MCF 10A (cell line): ENCODE data around the gene TSC22D1. TPM values are rescaled to one million over a fixed set of nuclear protein-coding genes. Genes with fewer than 3 reads are reported as not detected.

ENCODE experiments used
- Bru-seq: library from RNA; stranded (reverse); fragments of 400-500 nt; gene quantifications from one replicate; lab custom pipeline; 2021; lab: Mats Ljungman, UMichigan
- BruChase-seq, 2 experiments: library from RNA; stranded (reverse); fragments of 400-500 nt; gene quantifications; one replicate each; lab custom pipeline; 2021; lab: Mats Ljungman, UMichigan
- BruUV-seq: library from RNA; stranded (reverse); fragments of 400-500 nt; replicated peaks from 2 replicates; lab custom pipeline; 2021; lab: Mats Ljungman, UMichigan
- CTCF ChIA-PET: fragments of 300-600 bp; sonication (Branson Sonifier 250); formaldehyde crosslinking; extraction: SDS; loops from one replicate; lab custom pipeline; 2021; ENCODE audit warnings: antibody characterized with exemption, inconsistent platforms; lab: Yijun Ruan, JAX
- POLR2A ChIA-PET: fragments of 300-600, 350-650 bp; sonication (Branson Sonifier 250); formaldehyde crosslinking; extraction: SDS; loops from one replicate; lab custom pipeline; 2020; ENCODE audit warnings: antibody characterized with exemption, inconsistent platforms; lab: Yijun Ruan, JAX
- DNase-seq: peaks from one replicate; pipeline ENCODE4 v3.0.0-alpha.2; 2018; ENCODE audit not compliant: unreplicated experiment
- H3K27ac Mint-ChIP-seq: one replicate; pipeline ENCODE4 v1.8.0; 2022; ENCODE audit warnings: mild to moderate bottlenecking, low read depth, mixed read lengths; ENCODE audit not compliant: unreplicated experiment
- H3K27me3 Mint-ChIP-seq: one replicate; pipeline ENCODE4 v1.8.0; 2022; ENCODE audit warnings: mixed read lengths; ENCODE audit not compliant: insufficient read depth, unreplicated experiment
- H3K36me3 Mint-ChIP-seq: one replicate; pipeline ENCODE4 v1.8.0; 2022; ENCODE audit warnings: mild to moderate bottlenecking, moderate library complexity, mixed read lengths; ENCODE audit not compliant: insufficient read depth, unreplicated experiment
- H3K4me1 Mint-ChIP-seq: one replicate; pipeline ENCODE4 v1.8.0; 2022; ENCODE audit warnings: mixed read lengths; ENCODE audit not compliant: insufficient read depth, unreplicated experiment
- H3K4me3 Mint-ChIP-seq: one replicate; pipeline ENCODE4 v1.8.0; 2022; ENCODE audit warnings: mild to moderate bottlenecking, moderate library complexity, mixed read lengths; ENCODE audit not compliant: unreplicated experiment
- H3K9me3 Mint-ChIP-seq: one replicate; pipeline ENCODE4 v1.8.0; 2022; ENCODE audit warnings: mixed read lengths; ENCODE audit not compliant: unreplicated experiment
- CTCF ChIP-seq: fragments of 200-600 bp; IDR thresholded peaks from one replicate; pipeline ENCODE4 v1.8.0; 2022; ENCODE audit warnings: antibody characterized with exemption, mild to moderate bottlenecking; ENCODE audit not compliant: unreplicated experiment
- intact Hi-C: fragments of 100-400 bp; cut with micrococcal nuclease; formaldehyde crosslinking; loops from 2 replicates; pipeline ENCODE4 v1.14.1; 2022
- long read RNA-seq: library from polyadenylated mRNA; stranded (forward); transcript quantifications from one replicate; pipeline ENCODE4 v2.0.0, GENCODE V29; 2022
- total RNA-seq: library from RNA; stranded (reverse); gene quantifications from 2 replicates; pipeline ENCODE4 v1.2.3, GENCODE V29; 2022

Gene TSC22D1
- total RNA-seq (153 and 162 TPM in 2 replicates), Bru-seq, nascent RNA (percentile 83 among the genes with signal in this experiment), BruChase-seq, experiment 1, labeled RNA remaining after a 6-hour chase (percentile 74 among the genes with signal in this experiment), BruChase-seq, experiment 2, labeled RNA remaining after a 2-hour chase (percentile 93 among the genes with signal in this experiment)
- long read RNA-seq, full-length matches to known transcripts, result 909 of 933 reads
- long read RNA-seq, partial matches to known transcripts, result 0 of 933 reads
- long read RNA-seq, other reads (novel, unspliced or antisense), result 24 of 933 reads

GRCh38 chr13:44575741-44576350 lies at the start of gene TSC22D1:
TSC22D1 (minus strand) TSS chr13:44576330; CDS start chr13:44576074, 256 bp downstream.
- Mint-ChIP-seq H3K4me3 (peak within 1 kb of the TSS; percentile 88), H3K36me3 (peaks cover 7% of the 10 kb centered on the region), H3K9me3 (no peaks in the 10 kb centered on the region), H3K4me1 (peaks cover 41% of the 10 kb centered on the region), H3K27ac (peak within 1 kb of the TSS; percentile 89), H3K27me3 (no peaks in the 10 kb centered on the region)
- no peak for TF ChIP-seq CTCF
- no TSS peak for BruUV-seq
- CTCF ChIA-PET, result interaction anchor here (0.6 to 1.3 kb wide), 6 partner anchors 53 to 435 kb away, joined by 3 to 5 read pairs (median 4); no protein-coding TSS in a partner anchor
- intact Hi-C loops, result loop anchor here (2.0 to 5.0 kb wide), 6 partner anchors 93 to 396 kb away; no protein-coding TSS in a partner anchor
- POLR2A ChIA-PET, result interaction anchor here (0.6 to 3.5 kb wide), 9 partner anchors 9 to 295 kb away, joined by 3 to 16 read pairs (median 4); no protein-coding TSS in a partner anchor
- DNase-seq, result peak; percentile 38

GRCh38 chr13:44622708-44623107 lies 46.6 kb upstream of the TSC22D1 start:
- H3K27me3 Mint-ChIP-seq, result no peaks in the 10 kb centered on the region
- intact Hi-C loops, result no loop called here
- ChIA-PET CTCF (interaction anchor here (0.6 kb wide), 1 partner anchor 29 kb away, joined by 3 read pairs; no protein-coding TSS in a partner anchor), POLR2A (interaction anchor here (0.6 kb wide), 1 partner anchor 194 kb away, joined by 3 read pairs; no protein-coding TSS in a partner anchor)
- no peaks in the 10 kb centered on the region for H3K9me3 Mint-ChIP-seq
- H3K4me3 Mint-ChIP-seq, result no peak overlapping the region
- no TSS peak for BruUV-seq
- H3K27ac Mint-ChIP-seq, result no peak overlapping the region
- no peaks in the 10 kb centered on the region for H3K4me1 Mint-ChIP-seq
- no peak for TF ChIP-seq CTCF
- DNase-seq, result no peak
- H3K36me3 Mint-ChIP-seq, result no peaks in the 10 kb centered on the region

GRCh38 chr13:44622261-44622660 lies 46.1 kb upstream of the TSC22D1 start:
- no TSS peak for BruUV-seq
- ChIA-PET CTCF (no interaction called here), POLR2A (no interaction called here)
- H3K9me3 Mint-ChIP-seq, result no peaks in the 10 kb centered on the region
- no peaks in the 10 kb centered on the region for H3K4me1 Mint-ChIP-seq
- no peak overlapping the region for H3K27ac Mint-ChIP-seq
- no peaks in the 10 kb centered on the region for H3K36me3 Mint-ChIP-seq
- intact Hi-C loops, result no loop called here
- no peak overlapping the region for H3K4me3 Mint-ChIP-seq
- no peak for TF ChIP-seq CTCF
- no peak for DNase-seq
- no peaks in the 10 kb centered on the region for H3K27me3 Mint-ChIP-seq

- no peak for TF ChIP-seq CTCF
- POLR2A ChIA-PET, result no interaction called here
- CTCF ChIA-PET, result no interaction called here
- Mint-ChIP-seq H3K4me3 (no peak overlapping the region), H3K27me3 (no peaks in the 10 kb centered on the region), H3K9me3 (no peaks in the 10 kb centered on the region), H3K27ac (no peak overlapping the region), H3K36me3 (no peaks in the 10 kb centered on the region), H3K4me1 (no peaks in the 10 kb centered on the region)
- no TSS peak for BruUV-seq
- intact Hi-C loops, result no loop called here
- no peak for DNase-seq
These were observed 43.9 kb upstream of the TSC22D1 start for GRCh38 chr13:44620057-44620456.
